ENCODE data around the gene DDX6. TPM values are rescaled to one million over a fixed set of nuclear protein-coding genes. Genes with fewer than 3 reads are reported as not detected.
A peak's percentile ranks its signal among the peaks of the same experiment; 100 is the strongest.
"Not testable (repeated sequence)": the region's sequence is repeated elsewhere in the genome, so short reads cannot be mapped to it uniquely, and the experiment has no call there.

The DDX6 gene, protein sequence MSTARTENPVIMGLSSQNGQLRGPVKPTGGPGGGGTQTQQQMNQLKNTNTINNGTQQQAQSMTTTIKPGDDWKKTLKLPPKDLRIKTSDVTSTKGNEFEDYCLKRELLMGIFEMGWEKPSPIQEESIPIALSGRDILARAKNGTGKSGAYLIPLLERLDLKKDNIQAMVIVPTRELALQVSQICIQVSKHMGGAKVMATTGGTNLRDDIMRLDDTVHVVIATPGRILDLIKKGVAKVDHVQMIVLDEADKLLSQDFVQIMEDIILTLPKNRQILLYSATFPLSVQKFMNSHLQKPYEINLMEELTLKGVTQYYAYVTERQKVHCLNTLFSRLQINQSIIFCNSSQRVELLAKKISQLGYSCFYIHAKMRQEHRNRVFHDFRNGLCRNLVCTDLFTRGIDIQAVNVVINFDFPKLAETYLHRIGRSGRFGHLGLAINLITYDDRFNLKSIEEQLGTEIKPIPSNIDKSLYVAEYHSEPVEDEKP
- total RNA-seq: 131 and 184 TPM in 2 replicates

DNA sequence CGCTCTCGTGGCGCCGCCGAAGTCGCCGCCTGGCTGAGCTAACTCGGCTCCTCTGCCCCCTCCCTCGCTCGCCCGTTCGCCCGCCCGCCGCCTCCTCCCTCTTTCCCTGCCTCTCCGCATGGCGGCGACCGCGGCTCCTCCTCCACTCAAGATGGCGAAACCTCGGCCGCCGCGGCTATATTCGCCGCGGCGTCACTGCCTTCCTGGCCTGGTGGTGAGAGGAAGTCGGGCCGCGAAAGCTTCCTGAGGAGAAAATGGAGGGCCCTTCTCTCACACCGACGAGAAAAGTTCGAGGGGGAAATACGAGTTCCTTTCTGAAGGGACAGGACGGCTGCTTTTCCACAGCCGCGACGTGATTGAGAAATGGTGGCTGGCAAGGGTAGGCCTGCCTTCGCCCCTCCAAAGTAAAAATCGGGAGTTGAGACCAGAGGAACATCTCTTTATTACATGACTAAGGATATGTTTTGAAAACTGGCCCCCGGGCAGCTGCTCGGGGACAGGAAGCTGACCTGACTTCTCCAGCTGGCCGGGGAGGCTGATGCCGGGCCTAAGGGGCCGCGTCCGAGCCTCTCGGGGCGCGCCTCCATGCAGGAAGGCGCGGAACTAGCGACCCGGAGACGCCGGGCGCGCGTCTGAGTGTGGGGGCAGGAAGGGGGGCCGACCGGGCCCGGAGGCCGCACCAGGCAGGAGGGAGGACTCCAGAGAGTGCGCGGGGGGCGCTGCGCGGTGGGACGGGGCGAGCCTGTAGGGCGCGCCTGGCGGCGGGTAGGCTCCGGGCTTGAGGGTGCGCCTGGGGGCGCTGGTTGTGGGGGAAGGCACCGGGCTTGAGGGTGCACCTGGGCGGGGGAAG, at the start of gene DDX6:
Gene DDX6, minus strand, starts transcription at position 54 of the 850 bp plus-strand sequence. CDS start 4,913 bp downstream, outside the sequence.
- DNase-seq: peak; percentile 90

DNA sequence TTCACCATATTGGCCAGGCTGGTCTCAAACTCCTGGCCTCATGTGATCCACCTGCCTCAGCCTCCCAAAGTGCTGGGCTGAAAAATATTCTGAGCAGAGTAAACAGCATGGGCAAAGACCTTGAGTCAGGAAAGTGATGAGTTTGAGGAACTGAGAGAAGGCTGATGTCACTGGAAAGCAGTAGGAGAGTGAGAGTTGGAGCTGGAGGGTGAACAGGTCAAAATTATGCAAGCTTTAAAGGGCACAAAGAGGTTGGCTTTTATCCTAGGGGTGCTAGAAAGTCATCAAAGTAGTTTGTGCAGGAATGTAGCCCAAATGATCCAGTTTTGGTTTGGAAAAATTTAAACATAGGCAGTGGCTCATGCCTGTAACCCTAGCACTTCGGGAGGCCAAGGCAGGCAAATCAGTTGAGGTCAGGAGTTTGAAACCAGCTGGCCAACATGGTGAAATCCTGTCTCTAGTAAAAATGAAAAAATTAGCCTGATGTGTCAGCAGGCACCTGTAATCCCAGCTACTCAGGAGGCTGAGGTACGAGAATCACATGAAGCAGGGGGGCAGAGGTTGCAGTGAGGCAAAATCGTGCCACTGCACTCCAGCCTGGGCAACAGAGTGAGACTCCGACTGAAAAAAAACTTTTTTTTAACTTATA, 48.1 kb upstream of the DDX6 start:
- DNase-seq: no peak

GRCh38 chr11:118837868-118838267, 46.9 kb upstream of the DDX6 start:
- DNase-seq: no peak

DNA sequence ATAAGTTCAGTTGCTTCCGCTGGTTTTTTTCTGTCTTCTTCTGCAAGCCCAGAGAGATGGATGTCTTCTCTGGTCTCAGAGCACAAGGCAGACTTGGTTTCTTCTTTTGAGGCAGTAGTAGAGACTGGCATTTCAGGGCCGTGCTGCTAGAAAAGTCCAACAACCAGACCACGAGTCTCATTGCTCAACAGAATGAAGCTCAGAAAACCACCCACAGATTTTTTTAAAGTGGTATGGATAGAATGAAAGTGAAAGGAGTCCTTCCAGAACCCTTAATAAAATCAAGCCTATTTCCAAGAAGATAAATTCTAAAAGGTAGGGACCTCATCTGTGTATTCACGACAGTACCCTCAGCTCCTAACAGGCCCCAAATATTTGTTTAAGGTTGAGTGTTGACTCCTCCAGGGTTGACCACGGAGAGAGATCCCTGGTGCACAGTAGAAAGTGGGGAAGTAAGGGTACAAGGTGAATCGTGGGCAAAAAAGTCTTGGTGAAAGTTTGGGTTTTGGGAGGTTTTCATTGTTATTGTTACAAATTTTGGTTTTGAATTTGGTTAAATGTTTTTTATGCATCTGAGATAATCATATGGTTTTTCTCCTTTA, 43.6 kb upstream of the DDX6 start:
- no peak for DNase-seq

GRCh38 chr11:118827118-118827517, 36.2 kb upstream of the DDX6 start:
- DNase-seq: no peak

- not testable (repeated sequence) for DNase-seq
Observed at GRCh38 chr11:118822936-118823510, 32.1 kb upstream of the DDX6 start.

DNA sequence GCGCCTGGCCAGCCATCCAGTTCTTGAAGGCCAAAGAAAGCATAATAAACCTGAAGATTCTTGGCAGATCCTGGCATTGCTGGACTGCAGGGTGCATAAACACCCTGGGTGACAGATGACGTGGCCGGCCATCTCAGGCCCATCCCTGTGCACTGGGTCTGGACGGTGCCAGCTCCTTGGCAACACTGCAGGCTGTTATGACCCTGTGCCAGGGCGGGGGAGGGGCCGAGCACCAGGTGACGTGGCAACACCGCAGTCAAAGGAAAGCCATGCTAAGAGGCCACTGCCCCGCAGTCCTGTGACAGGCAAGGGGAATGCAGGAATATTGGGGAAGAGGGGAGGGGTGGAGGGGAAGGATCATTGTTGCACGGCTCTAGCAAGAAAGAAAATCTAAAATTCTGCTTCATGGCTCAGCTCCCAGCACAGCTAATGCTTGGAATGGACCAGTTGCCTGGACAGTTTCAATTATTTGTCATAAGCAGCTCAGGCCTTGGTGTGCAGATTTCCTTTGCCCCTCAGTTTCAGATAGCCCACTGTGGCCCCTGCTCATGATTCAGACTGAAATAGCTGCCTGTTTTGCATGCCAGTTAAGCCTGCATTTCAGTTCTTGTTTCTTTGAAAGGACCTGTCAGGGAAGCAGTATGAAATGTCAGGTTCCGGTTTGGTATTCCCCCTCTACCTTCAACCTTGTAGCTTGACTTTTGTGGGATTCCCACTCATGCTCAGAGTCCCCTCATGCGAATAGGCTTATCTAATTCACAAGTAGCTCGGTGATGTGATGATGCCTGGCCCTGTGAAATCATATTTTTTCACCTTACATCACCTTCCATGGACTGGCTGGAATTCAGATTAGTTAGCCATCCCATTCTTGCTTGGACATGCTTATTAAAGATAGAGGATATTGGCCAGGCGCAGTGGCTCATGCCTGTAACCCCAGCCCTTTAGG, 29.7 kb upstream of the DDX6 start:
- DNase-seq: no peak

GRCh38 chr11:118820025-118820379, 29.0 kb upstream of the DDX6 start:
- not testable (repeated sequence) for DNase-seq

DNA sequence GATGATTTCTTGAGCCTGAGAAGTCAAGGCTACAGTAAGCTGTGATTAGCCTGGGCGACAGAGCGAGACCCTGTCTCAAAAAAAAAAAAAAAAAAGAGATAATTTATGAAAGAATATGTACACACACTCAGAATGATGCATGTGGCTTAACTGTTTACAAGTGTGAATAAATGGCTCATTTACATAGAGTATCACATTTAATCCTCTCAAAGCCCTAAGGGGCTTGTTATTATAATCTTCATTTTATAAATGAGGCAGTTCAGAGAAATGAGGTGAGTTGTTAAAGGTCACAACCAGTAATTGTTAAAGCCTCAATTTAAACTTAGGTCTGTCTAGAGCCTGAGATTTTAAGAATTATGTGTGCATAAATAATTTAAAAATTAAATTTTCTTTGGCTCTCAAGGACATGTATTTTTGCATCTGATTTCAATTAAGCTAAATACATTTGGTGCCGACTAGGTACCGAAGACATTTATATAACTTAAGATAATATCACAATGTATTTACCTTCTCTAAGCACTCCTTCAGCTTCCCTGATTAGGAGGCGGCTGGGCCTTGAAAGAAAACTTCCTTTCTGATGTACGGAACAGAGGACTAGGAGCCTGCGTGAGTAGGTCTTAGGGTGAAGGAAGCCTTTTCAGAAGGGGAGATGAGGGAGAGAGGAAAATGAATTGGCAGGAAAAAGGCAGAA, 28.5 kb upstream of the DDX6 start:
- no peak for DNase-seq

GRCh38 chr11:118818130-118818529, 27.2 kb upstream of the DDX6 start:
- DNase-seq: no peak

- DNase-seq: no peak
Observed at GRCh38 chr11:118813551-118813950, 22.6 kb upstream of the DDX6 start.

GRCh38 chr11:118812485-118812884, 21.5 kb upstream of the DDX6 start:
- DNase-seq: no peak

DNA sequence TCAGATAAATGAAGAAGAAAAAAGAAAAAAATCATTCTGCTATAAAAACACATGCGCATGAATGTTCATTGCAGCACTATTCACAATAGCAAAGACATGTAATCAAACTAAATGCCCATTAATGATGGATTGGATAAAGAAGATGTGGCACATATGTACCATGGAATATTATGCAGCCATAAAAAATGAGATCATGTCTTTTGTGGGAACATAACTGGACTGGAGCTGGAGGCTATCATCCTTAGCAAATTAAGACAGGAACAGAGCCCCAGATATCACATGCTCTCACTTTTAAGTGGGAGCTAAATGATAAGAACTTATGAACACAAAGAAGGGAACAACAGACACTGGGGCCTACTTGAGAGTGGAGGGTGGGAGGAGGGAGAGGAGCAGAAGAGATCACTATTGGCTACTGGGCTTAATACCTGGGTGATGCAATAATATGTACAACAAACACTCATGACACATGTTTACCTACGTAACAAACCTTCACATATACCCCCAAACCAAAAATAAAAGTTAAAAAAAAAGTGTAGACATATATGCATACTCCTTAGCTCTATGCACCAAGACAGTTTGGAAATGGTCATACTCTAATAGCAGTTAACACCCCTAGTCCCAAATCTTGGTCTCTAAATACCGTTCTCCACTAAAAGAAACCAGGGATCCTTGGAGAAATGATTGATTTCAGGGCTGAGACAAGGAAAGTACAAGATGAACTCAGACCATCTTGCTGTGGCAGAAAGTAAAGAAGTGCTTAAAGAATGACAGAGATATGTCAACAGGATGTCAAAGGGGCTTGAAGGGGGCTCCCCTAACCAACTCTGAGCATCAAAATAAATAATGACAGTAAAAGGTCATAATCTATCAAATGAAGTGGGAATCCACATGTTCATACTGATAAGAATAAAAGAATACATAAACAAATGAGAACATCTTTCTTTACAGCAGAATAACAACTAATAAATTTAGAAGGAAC, 17.1 kb upstream of the DDX6 start:
- DNase-seq: no peak

- no peak for DNase-seq
Observed at GRCh38 chr11:118806400-118806799, 15.4 kb upstream of the DDX6 start.

GRCh38 chr11:118804094-118804493, 13.1 kb upstream of the DDX6 start:
- DNase-seq: no peak

DNA sequence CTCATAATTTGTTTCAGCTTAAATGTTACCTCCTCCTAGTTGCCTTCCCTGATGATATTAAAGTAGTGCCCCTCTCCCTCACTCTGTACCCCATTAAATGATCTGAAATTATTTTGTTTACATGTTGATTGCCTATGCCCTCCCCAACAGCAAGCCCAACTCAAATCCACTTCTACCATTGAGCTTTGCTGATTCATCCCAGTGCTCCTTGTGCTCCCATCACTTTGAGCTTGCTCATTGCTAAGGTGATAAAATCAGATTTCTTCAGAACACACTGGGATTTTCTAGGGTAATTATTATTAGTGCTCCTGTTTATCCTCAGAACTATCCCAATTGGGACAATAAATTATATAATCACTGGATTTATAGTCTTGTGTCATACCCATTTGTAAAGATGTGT, 8.4 kb upstream of the DDX6 start:
- DNase-seq: no peak

DNA sequence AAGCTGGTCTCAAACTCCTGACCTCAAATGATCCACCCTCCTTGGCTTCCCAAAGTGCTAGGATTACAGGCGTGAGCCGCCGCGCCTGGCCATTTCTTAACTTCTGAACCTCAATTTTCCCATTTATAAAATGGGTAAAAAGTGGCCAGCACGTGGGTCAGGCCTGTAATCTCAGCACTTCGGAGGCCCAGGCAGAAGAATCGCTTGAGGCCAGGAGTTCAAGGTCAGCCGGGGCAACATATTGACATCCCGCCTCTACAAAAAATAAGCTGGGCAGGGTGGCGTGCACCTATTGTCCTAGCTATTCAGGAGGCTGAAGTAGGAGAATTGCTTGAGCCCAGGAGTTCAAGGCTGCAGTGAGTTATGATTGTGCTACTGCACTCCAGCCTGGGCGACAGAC, 6.5 kb upstream of the DDX6 start:
- DNase-seq: no peak

DNA sequence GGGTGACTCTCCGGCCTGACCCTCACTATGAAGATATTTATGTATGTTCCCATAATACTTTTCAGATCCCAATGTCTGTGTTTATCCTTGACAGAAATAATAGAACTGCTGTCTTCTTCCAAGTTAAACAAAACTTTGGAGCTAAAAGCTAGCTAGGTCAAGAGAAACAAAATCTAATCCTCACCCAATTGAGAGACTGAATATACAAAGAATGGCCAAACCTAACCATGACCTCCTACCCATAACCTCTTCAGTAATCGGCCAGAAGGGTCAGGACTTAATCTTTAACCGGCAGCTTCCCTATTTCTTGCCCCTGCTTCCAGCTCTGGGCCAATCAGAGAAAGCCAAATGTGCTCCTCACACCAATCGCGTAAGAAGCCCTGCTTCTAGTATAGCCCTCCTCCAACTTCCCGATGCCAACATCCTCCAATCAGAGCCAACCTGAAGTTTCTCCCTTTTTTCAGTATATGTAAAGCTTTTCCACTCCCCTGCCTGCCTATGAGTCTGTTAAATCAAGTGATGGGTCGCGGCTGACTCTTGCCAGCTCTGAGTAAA, 1.7 kb upstream of the DDX6 start:
- DNase-seq: peak; percentile 96
